WERI-Rb-1 (cell line): ENCODE data around the gene TNFAIP1.

Experiments used
- DNase-seq: peaks from one replicate; pipeline ENCODE4 v3.0.0-alpha.2; 2020
- H3K27ac ChIP-seq: fragments of 250-450 bp; sonication (Bioruptor Pico); 2 replicates; pipeline ENCODE4 v1.5.1; 2020; ENCODE audit warnings: mild to moderate bottlenecking, moderate library complexity
- H3K27me3 ChIP-seq: fragments of 250-450 bp; sonication (Bioruptor Pico); 2 replicates; pipeline ENCODE4 v1.5.1; 2021; ENCODE audit warnings: mild to moderate bottlenecking, low read depth, moderate library complexity; ENCODE audit not compliant: insufficient read depth, severe bottlenecking
- H3K36me3 ChIP-seq: fragments of 250-450 bp; sonication (Bioruptor Pico); 2 replicates; pipeline ENCODE4 v1.5.1; 2020; ENCODE audit warnings: mild to moderate bottlenecking, moderate library complexity
- H3K4me3 ChIP-seq: 2 replicates; pipeline ENCODE4 v1.5.1; 2011; ENCODE audit warnings: low read depth, mild to moderate bottlenecking, control low read depth, low read length
- H3K9me3 ChIP-seq: fragments of 250-450 bp; sonication (Bioruptor Pico); 2 replicates; pipeline ENCODE4 v1.5.1; 2021; ENCODE audit warnings: mild to moderate bottlenecking, moderate library complexity; ENCODE audit not compliant: severe bottlenecking
- CTCF ChIP-seq: IDR thresholded peaks from 2 replicates; pipeline ENCODE4 v1.5.1; 2011; ENCODE audit warnings: low read depth, mild to moderate bottlenecking, control low read depth, inconsistent platforms, low read length

TNFAIP1 gene

GRCh38 chr17:28342313-28342712 is 6.8 kb downstream of the TNFAIP1 start:
- Histone ChIP-seq H3K27me3 (no peaks in the 10 kb centered on the region), H3K36me3 (peaks cover 56% of the 10 kb centered on the region), H3K27ac (no peak overlapping the region), H3K9me3 (no peaks in the 10 kb centered on the region), H3K4me3 (no peak overlapping the region)
- no peak for TF ChIP-seq CTCF
- no peak for DNase-seq

GRCh38 chr17:28343491-28343932 is 8.0 kb downstream of the TNFAIP1 start:
- no peak overlapping the region for H3K4me3 ChIP-seq
- no peaks in the 10 kb centered on the region for H3K27me3 ChIP-seq
- DNase-seq, result no peak
- H3K9me3 ChIP-seq, result no peaks in the 10 kb centered on the region
- TF ChIP-seq CTCF, result no peak
- no peak overlapping the region for H3K27ac ChIP-seq
- peaks cover 68% of the 10 kb centered on the region for H3K36me3 ChIP-seq

GRCh38 chr17:28344011-28344410 is 8.4 kb downstream of the TNFAIP1 start:
- DNase-seq, result no peak
- no peaks in the 10 kb centered on the region for H3K9me3 ChIP-seq
- peaks cover 73% of the 10 kb centered on the region for H3K36me3 ChIP-seq
- H3K27ac ChIP-seq, result no peak overlapping the region
- H3K4me3 ChIP-seq, result no peak overlapping the region
- no peaks in the 10 kb centered on the region for H3K27me3 ChIP-seq
- no peak for TF ChIP-seq CTCF

GRCh38 chr17:28344435-28344901 is 8.9 kb downstream of the TNFAIP1 start:
- Histone ChIP-seq H3K9me3 (no peaks in the 10 kb centered on the region), H3K27ac (no peak overlapping the region), H3K27me3 (no peaks in the 10 kb centered on the region), H3K36me3 (peaks cover 74% of the 10 kb centered on the region), H3K4me3 (no peak overlapping the region)
- no peak for TF ChIP-seq CTCF
- DNase-seq, result no peak

- DNase-seq, result no peak
- H3K9me3 ChIP-seq, result no peaks in the 10 kb centered on the region
- no peak overlapping the region for H3K27ac ChIP-seq
- H3K36me3 ChIP-seq, result peaks cover 85% of the 10 kb centered on the region
- no peaks in the 10 kb centered on the region for H3K27me3 ChIP-seq
- no peak for TF ChIP-seq CTCF
- H3K4me3 ChIP-seq, result no peak overlapping the region
Observed at GRCh38 chr17:28345419-28346198, 10.0 kb downstream of the TNFAIP1 start.

- Histone ChIP-seq H3K36me3 (peaks cover 85% of the 10 kb centered on the region), H3K27me3 (no peaks in the 10 kb centered on the region), H3K27ac (no peak overlapping the region), H3K9me3 (no peaks in the 10 kb centered on the region), H3K4me3 (no peak overlapping the region)
- DNase-seq, result no peak
- no peak for TF ChIP-seq CTCF
Observed at GRCh38 chr17:28346199-28346580, 10.6 kb downstream of the TNFAIP1 start.
